Ovary (tissue), 10 donors: Measurements from ENCODE around the gene CLEC2B. TPM values are rescaled to one million over a fixed set of nuclear protein-coding genes. Genes with fewer than 3 reads are reported as not detected.

Experiments used
- DNase-seq, 5 donors: peaks; one replicate each; pipeline ENCODE4 v3.0.0-alpha.2; 2019 to 2020
- H3K27ac ChIP-seq, 2 donors: fragments of 200-600 bp; one replicate each; pipeline versions ENCODE4 v1.5.1 to v1.8.0; 2019 to 2022
- H3K27me3 ChIP-seq: fragments of 200-600 bp; one replicate; pipeline ENCODE4 v1.8.0; 2022
- H3K36me3 ChIP-seq: fragments of 200-600 bp; sonication (generic); one replicate; pipeline ENCODE4 v1.5.1; 2019
- H3K4me1 ChIP-seq: one replicate; pipeline ENCODE4 v1.8.1; 2013; ENCODE audit warnings: mild to moderate bottlenecking, moderate library complexity; ENCODE audit not compliant: insufficient read depth
- H3K4me3 ChIP-seq: fragments of 200-600 bp; sonication (generic); one replicate; pipeline ENCODE4 v1.5.1; 2017
- H3K9me3 ChIP-seq, 2 donors: fragments of 200-600 bp in 1 of 2; sonication (generic) in 1 of 2; one replicate each; pipeline versions ENCODE4 v1.5.1 to v1.8.1; 2013 to 2019; ENCODE audit warnings: mild to moderate bottlenecking in 1 of 2, moderate library complexity in 1 of 2
- EP300 ChIP-seq: sonication (generic); formaldehyde crosslinking; IDR thresholded peaks from one replicate; pipeline ENCODE4 v1.6.1; 2017; ENCODE audit warnings: antibody characterized with exemption
- POLR2A ChIP-seq: fragments of 450-650 bp; IDR thresholded peaks from one replicate; pipeline ENCODE4 v1.6.1; 2017; ENCODE audit warnings: antibody characterized with exemption, mild to moderate bottlenecking, moderate library complexity
- WGBS, 3 donors: extraction: QIAGEN DNeasy Blood & Tissue Kit in 1 of 3; methylation state at CpG; one replicate each; pipeline versions ENCODE4 v1.1.5 to v1.1.7; 2013 to 2017; 5-methylcytosine and 5-hydroxymethylcytosine counted together
- intact Hi-C, 4 donors: fragments of 100-400 bp; cut with DNase I; formaldehyde crosslinking; loops; one replicate each; pipeline versions ENCODE4 v1.11.0 to v1.15.1; 2022 to 2023
- long read RNA-seq, 3 donors: library from polyadenylated mRNA in 2 of 3; unstranded in 2 of 3; transcript quantifications; one replicate each; pipeline ENCODE4 v2.0.0 and lab custom pipeline, GENCODE V29; 2021 to 2026
- polyA plus RNA-seq, 2 donors: library from polyadenylated mRNA; stranded (reverse); fragments of 200-250 nt in 1 of 2; fragments of 350-450 nt in 1 of 2; fragmentation: Illumina TruSeq in 1 of 2; extraction: RNeasy Lipid Tissue Mini Kit (QIAGEN cat#74804) in 1 of 2; gene quantifications; one replicate each; pipeline ENCODE4 v1.2.3, GENCODE V29; 2013 to 2014
- total RNA-seq, 7 donors: library from RNA; depleted of rRNA in 2 of 7; stranded (reverse); fragments of >200 nt in 2 of 7; fragmentation: NEBNext Ultra II Directional in 3 of 7; extraction: Animal tissue kit (Norgen Biotek cat#: 25700) in 3 of 7; gene quantifications; one replicate each; pipeline versions ENCODE4 v1.1.0 to v1.2.4, GENCODE V29; 2016 to 2023
- TF ChIP-seq, protein P1 (sequence below), 3 donors: fragments of 450-650 bp in 2 of 3; fragments of 200-600 bp in 1 of 3; IDR thresholded peaks; one replicate each; pipeline versions ENCODE4 v1.5.1 to v1.8.0; 2016 to 2022; ENCODE audit warnings: antibody characterized with exemption in 3 of 3, mild to moderate bottlenecking in 1 of 3
- donor health status: DM: no; HTN: no; CAD: no; lungs with moderate emphysema.
- donor health status: DM: no; HTN: no; CAD: no.
- donor health status: Bipolar disorder and iron deficiency.
- donor health status: DM: yes; HTN: yes; CAD: no.
- donor health status: DM: no; HTN: no; CAD: no.
- donor health status: DM: yes; HTN: yes; CAD: no.

The CLEC2B gene
- total RNA-seq (10 to 100 TPM; 16.4 to 60.4 (median 26.0) TPM), polyA plus RNA-seq (10 to 100 TPM; 27.1 to 31.6 TPM)
- long read RNA-seq, donor 1, transcript CLEC2B-201 (5 exons, 1,700 nt) = major isoform, 60 of 70 reads
- long read RNA-seq, donor 1, partial matches to known transcripts = 3 of 70 reads
- long read RNA-seq, donor 1, other reads (novel, unspliced or antisense) = 5 of 70 reads
- long read RNA-seq, donor 2 = 0 reads
- long read RNA-seq, donor 3, transcript CLEC2B-201 (5 exons, 1,700 nt) = major isoform, 39 of 40 reads
- long read RNA-seq, donor 3, partial matches to known transcripts = 0 of 40 reads
- long read RNA-seq, donor 3, other reads (novel, unspliced or antisense) = 1 of 40 reads

DNA sequence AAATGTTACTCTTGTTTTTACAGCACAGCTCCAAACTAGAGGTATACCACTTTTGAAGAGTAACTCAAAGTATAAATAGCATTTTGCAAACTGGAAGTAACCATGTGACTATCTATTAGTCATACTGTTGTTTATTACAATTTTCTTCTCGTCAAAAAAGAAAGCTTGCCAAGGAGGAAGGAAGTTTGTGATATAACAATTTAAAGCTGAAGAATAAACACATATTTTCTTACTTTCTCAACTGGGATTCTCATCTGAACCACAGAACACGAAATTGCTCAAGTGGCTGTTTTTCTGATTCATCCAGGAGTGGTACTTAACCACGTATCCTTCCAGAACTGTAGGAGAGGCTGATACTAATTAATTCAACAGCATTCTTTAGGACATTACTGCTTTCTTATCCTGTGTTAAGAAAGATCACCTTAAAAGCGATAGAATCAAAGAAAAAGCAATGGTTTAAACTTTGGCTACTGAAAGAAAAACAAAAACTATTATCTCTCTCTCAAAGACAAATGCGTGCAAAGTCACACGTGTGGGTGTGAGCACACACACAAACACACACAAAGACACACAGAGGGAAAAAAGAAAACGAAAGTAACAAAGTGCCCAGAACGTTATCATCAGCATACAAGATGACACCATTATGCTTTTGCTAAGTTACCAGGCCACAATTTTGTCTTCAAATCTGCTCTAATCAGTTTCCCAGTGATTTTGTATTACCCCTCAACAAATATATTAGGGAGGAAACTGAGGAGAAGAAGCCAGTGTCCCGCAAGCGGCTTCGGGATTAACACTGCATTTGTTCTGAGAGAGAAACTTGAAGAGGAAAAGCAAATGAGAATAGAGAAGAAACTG, at the start of gene CLEC2B:
TSS of gene CLEC2B (minus strand) at position 48 of the 855 bp plus-strand sequence.
- no peaks in the 10 kb centered on the region for H3K9me3 ChIP-seq
- peak within 1 kb of the TSS; percentile 63 to 92 for H3K27ac ChIP-seq
- no peaks in the 10 kb centered on the region for H3K36me3 ChIP-seq
- DNase-seq = peak in 3 of 5 donors; percentile 31 to 37 (median 34)
- peaks cover 2% of the 10 kb centered on the region for H3K4me1 ChIP-seq
- intact Hi-C loops = loop anchor here in 1 of 4 donors (10.0 kb wide), 1 partner anchor 495 kb away; no protein-coding TSS in a partner anchor
- H3K4me3 ChIP-seq = peak within 1 kb of the TSS; percentile 43
- 0 to 3% (median 1%) methylated on average over 11 of the region's 11 CpGs for WGBS, 3 donors
- H3K27me3 ChIP-seq = no peaks in the 10 kb centered on the region
- TF ChIP-seq POLR2A (peak; percentile 48), EP300 (no peak)
- TF ChIP-seq, protein P1, sequence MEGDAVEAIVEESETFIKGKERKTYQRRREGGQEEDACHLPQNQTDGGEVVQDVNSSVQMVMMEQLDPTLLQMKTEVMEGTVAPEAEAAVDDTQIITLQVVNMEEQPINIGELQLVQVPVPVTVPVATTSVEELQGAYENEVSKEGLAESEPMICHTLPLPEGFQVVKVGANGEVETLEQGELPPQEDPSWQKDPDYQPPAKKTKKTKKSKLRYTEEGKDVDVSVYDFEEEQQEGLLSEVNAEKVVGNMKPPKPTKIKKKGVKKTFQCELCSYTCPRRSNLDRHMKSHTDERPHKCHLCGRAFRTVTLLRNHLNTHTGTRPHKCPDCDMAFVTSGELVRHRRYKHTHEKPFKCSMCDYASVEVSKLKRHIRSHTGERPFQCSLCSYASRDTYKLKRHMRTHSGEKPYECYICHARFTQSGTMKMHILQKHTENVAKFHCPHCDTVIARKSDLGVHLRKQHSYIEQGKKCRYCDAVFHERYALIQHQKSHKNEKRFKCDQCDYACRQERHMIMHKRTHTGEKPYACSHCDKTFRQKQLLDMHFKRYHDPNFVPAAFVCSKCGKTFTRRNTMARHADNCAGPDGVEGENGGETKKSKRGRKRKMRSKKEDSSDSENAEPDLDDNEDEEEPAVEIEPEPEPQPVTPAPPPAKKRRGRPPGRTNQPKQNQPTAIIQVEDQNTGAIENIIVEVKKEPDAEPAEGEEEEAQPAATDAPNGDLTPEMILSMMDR (IDR thresholded peaks at IDR 0.05) = peak in 1 of 3 donors; percentile 14

DNA sequence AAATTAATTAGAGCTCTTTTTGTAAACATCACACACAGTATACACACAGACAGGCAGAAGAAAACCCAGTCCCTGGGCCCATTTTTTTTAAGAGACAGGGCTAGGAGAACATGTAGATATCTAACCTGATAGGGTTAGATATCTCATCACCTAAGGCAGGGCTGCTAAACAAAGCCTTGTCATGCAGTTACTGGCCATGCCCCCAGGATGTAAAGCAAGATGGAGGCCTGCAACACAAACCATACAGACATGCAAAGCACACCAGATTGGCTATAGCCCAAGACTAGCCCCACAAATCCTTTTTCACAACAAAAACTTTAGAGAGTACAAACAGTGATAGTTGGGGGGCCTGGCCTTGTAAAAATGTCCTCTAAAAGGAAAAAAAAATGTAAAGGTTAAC, 42.6 kb upstream of the CLEC2B start:
- Histone ChIP-seq H3K4me3 (no peak overlapping the region), H3K27me3 (no peaks in the 10 kb centered on the region), H3K4me1 (no peaks in the 10 kb centered on the region), H3K36me3 (no peaks in the 10 kb centered on the region), H3K9me3 (peaks cover 0 to 4% of the 10 kb centered on the region in 2 donors), H3K27ac (no peak overlapping the region)
- DNase-seq = no peak
- intact Hi-C loops = no loop called here
- TF ChIP-seq, protein P1 (IDR thresholded peaks at IDR 0.05) = no peak

DNA sequence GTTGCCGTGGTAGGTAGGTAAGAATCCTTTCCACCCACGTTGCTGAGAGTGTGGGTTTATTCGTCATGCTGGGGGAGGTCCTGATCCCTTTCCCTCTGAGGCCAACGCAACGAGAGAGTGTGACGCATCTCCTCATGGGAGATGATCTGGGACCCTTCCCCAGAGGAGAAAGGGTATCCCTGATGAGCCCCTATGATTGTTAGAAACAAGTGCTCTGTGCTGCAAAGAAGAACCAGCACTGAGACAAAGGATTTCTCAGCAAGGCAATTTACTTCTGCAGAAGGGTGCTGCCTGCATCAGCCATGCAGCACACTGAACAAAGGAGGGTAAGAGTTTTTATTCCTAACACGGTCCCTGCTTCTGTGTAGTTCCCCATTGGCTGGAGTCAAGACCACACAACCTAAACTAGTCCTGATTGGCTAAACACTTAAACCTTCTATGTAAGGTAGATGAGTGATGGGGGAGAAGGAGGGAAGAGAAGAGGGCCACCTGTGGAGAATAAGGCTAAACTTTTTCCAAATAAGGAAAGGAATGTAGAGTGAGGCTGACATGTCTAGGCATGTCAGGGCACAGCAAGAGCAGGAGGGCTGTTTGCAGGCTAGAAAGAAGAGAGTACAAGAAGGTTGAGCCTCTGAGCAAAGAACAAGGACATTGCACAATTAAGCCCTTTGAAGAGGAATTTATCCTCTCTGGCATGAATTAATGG, 41.7 kb upstream of the CLEC2B start:
- no peaks in the 10 kb centered on the region for H3K27me3 ChIP-seq
- whole genome bisulfite sequencing, 3 donors = 75 to 83% (median 78%) methylated on average over 7 of the region's 7 CpGs
- TF ChIP-seq EP300 = no peak
- TF ChIP-seq, protein P1 (IDR thresholded peaks at IDR 0.05) = no peak
- no peak for TF ChIP-seq POLR2A
- H3K4me3 ChIP-seq = no peak overlapping the region
- no peak for DNase-seq
- H3K4me1 ChIP-seq = no peaks in the 10 kb centered on the region
- H3K27ac ChIP-seq = no peak overlapping the region
- peaks cover 0 to 4% of the 10 kb centered on the region in 2 donors for H3K9me3 ChIP-seq
- intact Hi-C loops = no loop called here
- H3K36me3 ChIP-seq = no peaks in the 10 kb centered on the region

DNA sequence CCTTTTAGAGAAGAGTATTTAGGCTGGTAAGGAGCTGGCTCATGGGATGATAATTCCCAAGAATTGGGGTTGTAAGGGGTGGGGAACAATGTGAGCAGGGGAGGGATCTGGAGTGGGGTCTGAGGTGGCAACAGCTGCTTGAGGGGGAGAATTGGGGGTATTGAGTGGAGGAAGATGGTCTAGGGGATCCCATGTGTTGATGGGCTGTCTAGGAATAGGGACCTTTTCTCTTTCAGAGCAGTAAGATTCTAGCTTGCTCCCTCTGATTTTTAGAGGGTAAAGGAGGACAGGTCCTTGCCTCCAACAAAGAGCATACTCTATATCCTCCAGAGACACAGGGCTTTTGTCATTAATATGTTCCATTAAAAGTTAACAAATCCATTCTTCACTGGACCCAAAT, 40.6 kb upstream of the CLEC2B start:
- no peak for DNase-seq
- Histone ChIP-seq H3K4me1 (no peaks in the 10 kb centered on the region), H3K36me3 (no peaks in the 10 kb centered on the region), H3K4me3 (no peak overlapping the region), H3K27ac (no peak overlapping the region), H3K9me3 (peaks cover 0 to 4% of the 10 kb centered on the region in 2 donors), H3K27me3 (no peaks in the 10 kb centered on the region)
- TF ChIP-seq POLR2A = no peak
- TF ChIP-seq EP300 = no peak
- TF ChIP-seq, protein P1 (IDR thresholded peaks at IDR 0.05) = no peak
- intact Hi-C loops = loop anchor here in 1 of 4 donors (10.0 kb wide), 1 partner anchor 155 kb away; no protein-coding TSS in a partner anchor
